Measurements from ENCODE around the gene C2CD2. TPM values are rescaled to one million over a fixed set of nuclear protein-coding genes. Genes with fewer than 3 reads are reported as not detected.

Gene C2CD2
- total and polyA plus RNA-seq, 2 donors (not counting 3 experiments of a cell fraction or from before 2014, with no cell fraction given): 32.6 to 41.2 TPM

GRCh38 chr21:42001781-42002180 is 48.0 kb upstream of the C2CD2 start:
- Histone ChIP-seq H3K9ac (replicated peaks; ENCODE audit: extremely low read depth, insufficient read depth, low read length) (no peak overlapping the region), H3K4me2 (ENCODE audit: insufficient read depth, low read length) (no peak overlapping the region)

More at GRCh38 chr21:42001781-42002180, 48.0 kb upstream of the C2CD2 start:
- H2AFZ ChIP-seq (ENCODE audit: low read depth, low read length): no peak overlapping the region
- H4K20me1 ChIP-seq (replicated peaks; ENCODE audit: control insufficient read depth, extremely low read depth, insufficient read depth, low read length): no peaks in the 10 kb centered on the region
- no peaks in the 10 kb centered on the region for H3K9me3 ChIP-seq (replicated peaks; ENCODE audit: control insufficient read depth, insufficient read depth, low read length)
- H3K27ac ChIP-seq (ENCODE audit: insufficient read depth, low read depth, low read length): no peak overlapping the region
- TF ChIP-seq JUN (IDR thresholded peaks at IDR 0.05; ENCODE audit: borderline replicate concordance, insufficient read depth, insufficient read length, low read depth): no peak
- no peak for TF ChIP-seq EZH2 (IDR thresholded peaks at IDR 0.05; ENCODE audit: borderline replicate concordance, low read depth, low read length, severe bottlenecking)
- TF ChIP-seq FOS (IDR thresholded peaks at IDR 0.05; ENCODE audit: borderline replicate concordance, insufficient read depth, low read length): no peak
- no peak for TF ChIP-seq POLR2A (IDR thresholded peaks at IDR 0.05; ENCODE audit: low read depth, low read length)
- no peak for TF ChIP-seq MAX (IDR thresholded peaks at IDR 0.05; ENCODE audit: insufficient read depth, insufficient read length)
- TF ChIP-seq GATA2 (IDR thresholded peaks at IDR 0.05; ENCODE audit: insufficient read depth, insufficient read length, low read depth, low read length): no peak
- TF ChIP-seq MYC (IDR thresholded peaks at IDR 0.05; ENCODE audit: low read depth, low read length): no peak
- TF ChIP-seq POLR2AphosphoS5 (IDR thresholded peaks at IDR 0.05; ENCODE audit: insufficient read depth, low read depth, low read length): no peak
- no peak for TF ChIP-seq CTCF (IDR thresholded peaks at IDR 0.05; ENCODE audit: extremely low read depth in 1 of 2, insufficient read depth in 1 of 2, low read depth in 1 of 2, low read length in 2 of 2)
- H3K4me3 ChIP-seq (replicated peaks in 1 of 3; ENCODE audit: insufficient read depth in 1 of 3, low read depth in 1 of 3, low read length in 3 of 3): no peak overlapping the region
- DNase-seq (ENCODE audit: low read depth, low spot score) (no peak), FAIRE-seq (no peak)
- H3K36me3 ChIP-seq (ENCODE audit: control insufficient read depth in 2 of 2, extremely low read depth in 1 of 2, insufficient read depth in 2 of 2, low read length in 2 of 2): peaks cover 0 to 4% of the 10 kb centered on the region in 2 experiments
- BruUV-seq (replicated peaks): no TSS peak
- ChIA-PET CTCF (no interaction called here), POLR2A (no interaction called here)
- H3K27me3 ChIP-seq (ENCODE audit: control insufficient read depth in 2 of 2, insufficient read depth in 2 of 2, low read length in 2 of 2): no peaks in the 10 kb centered on the region
- intact Hi-C loops (cut with micrococcal nuclease) (no loop called here), dilution Hi-C loops (cut with MboI; ENCODE audit: extremely low pct_ligation_motif_present, low sequenced_read_pairs) (no loop called here)
- peaks cover 16% of the 10 kb centered on the region for H3K79me2 ChIP-seq (ENCODE audit: control insufficient read depth, insufficient read depth, low read length)
- H3K9me1 ChIP-seq (replicated peaks; ENCODE audit: control insufficient read depth, extremely low read depth, insufficient read depth, low read length): no peaks in the 10 kb centered on the region
- no peaks in the 10 kb centered on the region for H3K4me1 ChIP-seq (ENCODE audit: control insufficient read depth, extremely low read depth, insufficient read depth, low read length)

Measured in endothelial cell of umbilical vein (primary cell).